ENCODE measurements around the gene MISP. TPM values are rescaled to one million over a fixed set of nuclear protein-coding genes. Genes with fewer than 3 reads are reported as not detected.
A peak's percentile ranks its signal among the peaks of the same experiment; 100 is the strongest.

Gene MISP
- total and polyA plus RNA-seq, 2 of the 13 experiments (the other 11 are each of a cell fraction or from before 2014, with no cell fraction given), result 0.67 to 1.3 TPM

- peak; percentile 88 for TF ChIP-seq UBTF (CRISPR knock-in tag; IDR thresholded peaks at IDR 0.05)
- TF ChIP-seq CTCF (CRISPR knock-in tag; IDR thresholded peaks at IDR 0.05), result peak; percentile 36; the same call in 1 of the 2 replicates
- peak; percentile 34; the same call in 1 of the 2 replicates for TF ChIP-seq ZBTB7B (CRISPR knock-in tag; IDR thresholded peaks at IDR 0.05)
- peak; percentile 51; the same call in 1 of the 2 replicates for TF ChIP-seq ZNF430 (CRISPR knock-in tag; IDR thresholded peaks at IDR 0.05)
- peak; percentile 16; the same call in 1 of the 2 replicates for TF ChIP-seq RARA (CRISPR knock-in tag; IDR thresholded peaks at IDR 0.05)
- peak; percentile 49 for TF ChIP-seq TEAD3 (CRISPR knock-in tag; optimal IDR thresholded peaks at IDR 0.05; ENCODE audit: borderline replicate concordance)
- TF ChIP-seq MXD1 (CRISPR knock-in tag; IDR thresholded peaks at IDR 0.05), result 0 out of 2 replicates have a peak, but pooled peaks have one; percentile 31
- 0 out of 2 replicates have a peak, but pooled peaks have one; percentile 22 for TF ChIP-seq ZFP91 (CRISPR knock-in tag; IDR thresholded peaks at IDR 0.05; ENCODE audit: borderline replicate concordance)
- TF ChIP-seq SKI (IDR thresholded peaks at IDR 0.05; ENCODE audit: partially characterized antibody), result peak; percentile 56
- TF ChIP-seq ZNF460 (CRISPR knock-in tag; IDR thresholded peaks at IDR 0.05; ENCODE audit: borderline replicate concordance), result peak; percentile 29; the same call in 1 of the 2 replicates
- TF ChIP-seq HNRNPL (IDR thresholded peaks at IDR 0.05; ENCODE audit: low read depth, low read length), result peak; percentile 83
- TF ChIP-seq ZNF142 (CRISPR knock-in tag; IDR thresholded peaks at IDR 0.05), result peak; percentile 95
- TF ChIP-seq RNF2 (conservative IDR thresholded peaks at IDR 0.05; ENCODE audit: low read depth), result no peak
Observed at GRCh38 chr19:720345-721160, 30.4 kb upstream of the MISP start (continued).

Measured in HepG2 (cell line).